ENCODE data around the gene SPACA7. TPM values are rescaled to one million over a fixed set of nuclear protein-coding genes. Genes with fewer than 3 reads are reported as not detected.

SPACA7 gene
- polyA plus RNA-seq, 1 experiment = not detected

DNA sequence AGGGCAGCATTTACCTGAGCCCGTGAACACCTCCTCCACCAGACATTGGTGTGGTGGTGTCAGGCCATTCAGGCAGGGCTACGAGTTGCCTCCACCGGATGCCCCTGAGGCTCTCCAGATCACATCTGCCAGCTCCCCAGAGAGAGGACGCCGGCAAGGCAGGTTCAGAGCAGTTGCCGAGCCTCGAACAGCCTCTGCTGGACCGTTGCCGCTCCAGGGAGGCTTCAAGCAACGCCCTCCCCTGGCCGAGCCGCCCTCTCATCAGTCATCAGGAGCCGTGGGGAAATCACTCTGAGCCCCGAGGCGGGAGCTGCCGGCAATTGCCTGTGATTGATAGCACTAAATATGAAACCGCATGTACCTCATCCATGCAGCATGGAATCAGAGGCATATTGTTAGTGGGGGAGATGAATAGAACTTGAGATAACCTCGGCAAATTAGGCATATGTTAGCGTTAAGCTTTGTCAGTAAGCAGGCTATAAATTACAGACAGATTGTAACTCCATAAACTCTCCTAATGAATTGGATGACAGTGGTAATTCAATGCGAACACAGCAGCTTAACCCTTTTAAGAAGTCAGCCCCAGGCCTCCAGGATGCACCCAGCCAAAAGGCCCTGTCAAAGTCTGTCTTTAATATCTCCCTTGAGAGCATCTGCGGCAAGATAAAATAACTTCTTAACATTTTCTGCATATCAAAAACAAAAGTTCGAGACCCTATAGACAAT is 29.8 kb upstream of the SPACA7 start:
- H3K36me3 ChIP-seq (ENCODE audit: control insufficient read depth, insufficient read depth, low read length) = no peaks in the 10 kb centered on the region
- POLR2A ChIA-PET = no interaction called here
- H3K27me3 ChIP-seq (ENCODE audit: control insufficient read depth, insufficient read depth, low read length) = no peaks in the 10 kb centered on the region
- H3K4me3 ChIP-seq (ENCODE audit: low read depth, low read length) = no peak overlapping the region
- CTCF ChIA-PET = no interaction called here
- DNase-seq (ENCODE audit: low read depth) = no peak
- TF ChIP-seq, protein P1, sequence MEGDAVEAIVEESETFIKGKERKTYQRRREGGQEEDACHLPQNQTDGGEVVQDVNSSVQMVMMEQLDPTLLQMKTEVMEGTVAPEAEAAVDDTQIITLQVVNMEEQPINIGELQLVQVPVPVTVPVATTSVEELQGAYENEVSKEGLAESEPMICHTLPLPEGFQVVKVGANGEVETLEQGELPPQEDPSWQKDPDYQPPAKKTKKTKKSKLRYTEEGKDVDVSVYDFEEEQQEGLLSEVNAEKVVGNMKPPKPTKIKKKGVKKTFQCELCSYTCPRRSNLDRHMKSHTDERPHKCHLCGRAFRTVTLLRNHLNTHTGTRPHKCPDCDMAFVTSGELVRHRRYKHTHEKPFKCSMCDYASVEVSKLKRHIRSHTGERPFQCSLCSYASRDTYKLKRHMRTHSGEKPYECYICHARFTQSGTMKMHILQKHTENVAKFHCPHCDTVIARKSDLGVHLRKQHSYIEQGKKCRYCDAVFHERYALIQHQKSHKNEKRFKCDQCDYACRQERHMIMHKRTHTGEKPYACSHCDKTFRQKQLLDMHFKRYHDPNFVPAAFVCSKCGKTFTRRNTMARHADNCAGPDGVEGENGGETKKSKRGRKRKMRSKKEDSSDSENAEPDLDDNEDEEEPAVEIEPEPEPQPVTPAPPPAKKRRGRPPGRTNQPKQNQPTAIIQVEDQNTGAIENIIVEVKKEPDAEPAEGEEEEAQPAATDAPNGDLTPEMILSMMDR (IDR thresholded peaks at IDR 0.05; ENCODE audit: insufficient read depth, low read depth, low read length) = no peak

DNA sequence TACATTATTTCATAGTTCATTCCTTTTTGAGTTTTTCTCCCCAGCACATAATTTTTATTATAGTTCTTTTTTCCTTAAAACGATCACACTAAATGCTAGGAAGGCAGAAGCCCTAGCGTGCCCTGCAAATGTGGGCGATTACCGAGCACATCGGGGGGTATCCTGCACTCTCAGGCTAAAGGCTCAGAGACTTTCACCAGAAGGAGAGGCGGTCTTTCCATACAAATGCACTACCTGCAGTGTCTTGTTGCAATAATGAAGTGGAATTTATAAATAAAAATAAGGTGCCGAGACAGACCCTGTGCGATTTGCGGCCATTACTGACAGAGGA is 29.3 kb upstream of the SPACA7 start:
- Histone ChIP-seq H3K27me3 (ENCODE audit: control insufficient read depth, insufficient read depth, low read length) (no peaks in the 10 kb centered on the region), H3K4me3 (ENCODE audit: low read depth, low read length) (no peak overlapping the region), H3K36me3 (ENCODE audit: control insufficient read depth, insufficient read depth, low read length) (no peaks in the 10 kb centered on the region)
- CTCF ChIA-PET = no interaction called here
- TF ChIP-seq, protein P1 (IDR thresholded peaks at IDR 0.05; ENCODE audit: insufficient read depth, low read depth, low read length) = no peak
- POLR2A ChIA-PET = no interaction called here
- DNase-seq (ENCODE audit: low read depth) = no peak

DNA sequence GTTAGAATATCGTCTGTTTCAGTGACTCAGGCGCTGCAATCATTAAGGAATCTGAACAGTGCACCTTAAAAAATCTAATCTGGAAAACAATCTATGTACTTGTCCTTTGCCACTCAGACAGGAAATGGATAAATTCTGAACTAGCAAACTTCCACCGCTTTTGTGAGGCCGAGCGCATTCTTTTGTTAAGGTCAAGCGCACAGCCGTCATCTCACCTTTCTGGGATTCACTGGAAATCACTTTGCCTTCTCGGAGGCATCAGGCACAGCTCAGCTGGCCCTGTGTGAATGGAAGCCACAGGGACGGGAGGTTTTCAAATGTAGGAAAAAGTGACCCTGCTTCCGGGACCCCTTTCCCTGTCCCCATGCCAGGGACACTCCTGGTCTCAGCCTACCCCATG is 28.2 kb upstream of the SPACA7 start:
- CTCF ChIA-PET = no interaction called here

DNA sequence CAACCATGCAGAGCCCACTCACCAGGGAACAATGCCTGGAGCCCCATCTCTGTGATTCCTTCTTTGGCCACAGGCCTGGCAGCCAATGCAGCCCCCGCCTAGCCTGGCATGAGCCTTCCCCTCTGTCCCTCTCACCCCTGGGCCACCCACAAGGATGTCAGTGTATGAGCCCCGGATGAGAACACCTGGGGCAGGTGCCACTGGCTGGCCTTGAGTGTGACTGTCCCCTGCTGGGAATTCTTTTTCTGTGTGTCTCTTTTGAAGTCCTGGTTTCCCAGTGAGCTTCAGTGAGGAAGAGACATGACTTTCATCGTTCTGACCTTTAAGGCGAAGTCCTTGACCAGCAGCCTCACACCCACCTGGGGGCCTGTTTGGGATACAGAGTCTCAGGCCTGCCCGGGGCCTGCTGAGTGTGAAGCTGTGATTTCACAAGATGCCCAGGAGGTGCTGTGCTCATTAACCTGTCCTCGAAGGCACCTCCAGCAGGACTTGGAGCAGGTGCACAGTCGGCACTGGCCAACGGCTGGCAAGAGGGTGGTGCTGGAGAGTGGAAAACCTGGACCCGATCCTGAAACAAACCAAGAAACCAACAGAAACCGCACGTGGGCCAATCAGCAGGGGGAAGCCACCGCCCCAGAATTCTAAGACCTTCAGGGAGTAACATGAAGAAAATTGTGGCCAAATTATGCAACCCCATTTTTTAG is 27.4 kb upstream of the SPACA7 start:
- H3K36me3 ChIP-seq (ENCODE audit: control insufficient read depth, insufficient read depth, low read length) = no peaks in the 10 kb centered on the region
- no peaks in the 10 kb centered on the region for H3K27me3 ChIP-seq (ENCODE audit: control insufficient read depth, insufficient read depth, low read length)
- TF ChIP-seq, protein P1 (IDR thresholded peaks at IDR 0.05; ENCODE audit: insufficient read depth, low read depth, low read length) = no peak
- ChIA-PET CTCF (no interaction called here), POLR2A (no interaction called here)
- no peak for DNase-seq (ENCODE audit: low read depth)
- H3K4me3 ChIP-seq (ENCODE audit: low read depth, low read length) = no peak overlapping the region

More for the DNA sequence above, 28.2 kb upstream of the SPACA7 start:
- TF ChIP-seq, protein P1 (IDR thresholded peaks at IDR 0.05; ENCODE audit: insufficient read depth, low read depth, low read length) = no peak
- Histone ChIP-seq H3K4me3 (ENCODE audit: low read depth, low read length) (no peak overlapping the region), H3K36me3 (ENCODE audit: control insufficient read depth, insufficient read depth, low read length) (no peaks in the 10 kb centered on the region), H3K27me3 (ENCODE audit: control insufficient read depth, insufficient read depth, low read length) (no peaks in the 10 kb centered on the region)
- POLR2A ChIA-PET = no interaction called here
- no peak for DNase-seq (ENCODE audit: low read depth)

DNA sequence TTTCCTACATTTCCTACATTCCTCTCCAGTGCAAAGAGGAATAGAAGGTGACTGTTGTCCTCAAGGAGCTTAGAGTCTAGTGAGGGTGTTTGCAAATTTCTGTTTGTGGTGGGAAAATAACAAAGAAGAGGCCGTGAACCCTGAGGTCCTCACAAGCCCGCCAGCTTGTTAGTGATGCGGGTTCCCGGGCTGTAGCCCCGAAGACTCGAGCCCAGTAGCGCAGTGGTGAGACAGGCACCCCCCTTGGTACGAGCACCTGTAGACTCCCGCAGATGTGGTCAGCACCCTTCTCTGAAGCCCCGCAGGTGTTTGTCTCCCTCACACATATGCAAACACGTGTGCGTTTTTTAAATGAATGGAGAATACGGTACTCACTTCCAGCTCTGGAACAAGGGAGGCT is 26.5 kb upstream of the SPACA7 start:
- ChIA-PET POLR2A (no interaction called here), CTCF (no interaction called here)
- DNase-seq (ENCODE audit: low read depth) = no peak
- TF ChIP-seq, protein P1 (IDR thresholded peaks at IDR 0.05; ENCODE audit: insufficient read depth, low read depth, low read length) = no peak
- Histone ChIP-seq H3K4me3 (ENCODE audit: low read depth, low read length) (no peak overlapping the region), H3K27me3 (ENCODE audit: control insufficient read depth, insufficient read depth, low read length) (no peaks in the 10 kb centered on the region), H3K36me3 (ENCODE audit: control insufficient read depth, insufficient read depth, low read length) (no peaks in the 10 kb centered on the region)

Data from BJ (cell line).